HG02678 (cell line): ENCODE results near the gene SHISAL2A.

ENCODE experiments used
- ATAC-seq: cut with Tn5 transposase; IDR thresholded peaks from one replicate; pipeline ENCODE4 v1.9.1; 2021; ENCODE audit warnings: mild to moderate bottlenecking, moderate library complexity; ENCODE audit not compliant: unreplicated experiment

Gene SHISAL2A

DNA sequence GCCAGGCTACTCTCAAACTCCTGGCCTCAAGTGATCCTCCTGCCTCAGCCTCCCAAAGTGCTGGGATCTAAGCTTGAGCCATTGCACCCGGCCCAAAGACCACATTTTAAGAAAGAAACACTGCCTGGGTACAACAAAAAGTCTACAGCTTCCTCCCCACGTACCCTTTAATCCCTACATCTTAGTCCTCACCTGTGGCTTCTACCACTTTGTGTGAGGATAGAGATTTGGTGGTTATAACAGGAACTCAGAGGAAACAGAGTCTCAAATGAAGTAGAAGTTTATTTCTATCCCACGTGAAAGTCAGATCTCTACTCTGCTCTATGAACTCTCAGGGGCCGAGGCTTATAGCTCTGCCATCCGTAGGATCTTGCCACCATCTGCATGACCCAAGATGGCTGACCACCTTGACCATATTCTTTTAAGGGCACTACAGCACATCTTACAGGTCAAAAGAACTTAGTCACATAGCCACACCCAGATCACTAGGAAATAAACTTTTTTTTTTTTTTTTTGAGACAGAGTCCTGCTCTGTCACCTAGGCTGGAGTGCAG is 17.4 kb upstream of the SHISAL2A start:
- ATAC-seq, result no peak

DNA sequence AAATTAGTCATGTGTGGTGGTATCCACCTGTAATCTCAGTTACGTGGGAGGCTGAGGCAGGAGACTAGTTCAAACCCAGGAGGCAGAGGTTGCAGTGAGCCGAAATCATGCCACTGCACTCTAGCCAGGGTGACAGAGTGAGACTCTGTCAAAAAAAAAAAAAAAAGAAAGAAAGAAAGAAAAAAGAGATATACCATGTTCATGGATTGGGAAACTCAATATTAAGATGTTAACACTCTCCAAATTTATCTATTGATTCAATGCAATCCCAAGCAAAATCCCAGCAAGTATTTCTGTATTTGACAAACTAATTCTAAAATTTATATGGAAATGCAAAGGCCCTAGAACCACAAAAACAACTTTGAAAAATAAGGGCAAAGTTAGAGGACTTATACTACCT is 11.0 kb upstream of the SHISAL2A start:
- no peak for ATAC-seq

- no peak for ATAC-seq
Observed at GRCh38 chr1:52623812-52624211, 9.2 kb upstream of the SHISAL2A start.

- ATAC-seq, result no peak
Observed at GRCh38 chr1:52627028-52627427, 5.9 kb upstream of the SHISAL2A start.

GRCh38 chr1:52628614-52629324 is 4.2 kb upstream of the SHISAL2A start:
- ATAC-seq, result no peak

DNA sequence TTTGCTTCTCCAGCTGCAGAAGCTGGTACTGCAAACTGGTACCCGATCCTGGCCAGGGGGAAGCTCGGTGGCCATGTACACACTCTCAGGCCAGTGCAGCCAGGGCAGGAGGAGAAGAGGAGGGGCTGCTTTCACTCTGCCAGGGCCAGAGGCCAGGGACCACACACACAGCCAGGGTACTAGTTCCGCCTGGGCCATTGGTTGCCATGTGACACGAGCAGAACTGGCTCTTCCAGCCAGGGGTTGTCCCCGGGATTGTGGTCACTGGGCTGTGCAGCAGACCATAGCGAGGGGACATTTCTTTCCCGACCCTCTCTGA is 3.7 kb upstream of the SHISAL2A start:
- ATAC-seq, result no peak

GRCh38 chr1:52629667-52630066 is 3.3 kb upstream of the SHISAL2A start:
- no peak for ATAC-seq

GRCh38 chr1:52631759-52632331 is 1.1 kb upstream of the SHISAL2A start:
- no peak for ATAC-seq

GRCh38 chr1:52633291-52633754 is 355 bp downstream of the SHISAL2A start:
- no peak for ATAC-seq

GRCh38 chr1:52634111-52634510 is 1.1 kb downstream of the SHISAL2A start:
- no peak for ATAC-seq

GRCh38 chr1:52635321-52636089 is 2.5 kb downstream of the SHISAL2A start:
- no peak for ATAC-seq

DNA sequence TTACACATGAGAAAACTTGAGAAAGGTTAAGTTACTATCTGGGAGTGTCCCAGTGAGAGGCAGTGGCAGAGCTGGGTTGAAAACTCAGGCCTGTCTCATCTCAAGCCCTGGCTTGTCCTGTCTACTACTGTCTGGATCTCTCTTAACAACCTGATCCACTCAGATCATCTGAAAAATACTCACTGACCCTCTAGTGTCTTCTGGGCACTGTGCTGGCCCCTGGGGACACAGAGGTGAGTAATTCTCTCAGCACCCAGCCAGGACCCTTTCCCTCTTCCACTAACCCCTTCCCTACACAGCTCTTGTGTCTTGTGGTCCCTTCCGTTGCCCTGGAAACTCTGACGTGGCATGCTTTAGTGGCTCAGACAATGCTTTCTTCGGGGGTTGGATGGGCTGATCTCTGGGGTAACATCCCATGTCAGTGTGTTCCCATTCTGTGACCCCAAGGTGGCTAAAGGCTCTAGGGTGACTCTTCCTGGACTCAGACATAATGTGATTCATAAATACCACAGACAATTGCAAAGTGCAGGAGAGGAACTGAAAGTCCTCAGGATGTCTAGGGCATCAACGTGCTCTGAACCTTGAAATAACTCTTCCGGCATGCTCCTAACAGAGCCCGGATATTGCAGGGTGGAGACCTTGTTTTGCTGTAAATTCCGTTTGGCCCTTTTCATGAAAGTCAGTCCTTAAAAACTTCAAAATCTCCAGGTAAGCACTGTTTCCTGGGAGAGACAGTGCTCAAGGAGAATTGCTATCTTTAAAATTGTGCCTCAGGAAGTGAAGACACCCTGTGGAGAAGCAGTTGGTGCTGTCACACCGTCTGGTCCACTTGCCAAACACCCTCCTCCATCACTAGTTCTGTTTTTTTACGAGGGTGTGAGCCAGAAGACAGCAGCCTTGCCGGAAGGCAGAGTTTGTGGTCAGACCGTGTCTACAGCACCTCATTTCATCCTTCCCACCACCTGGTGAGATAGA is 4.0 kb downstream of the SHISAL2A start:
- peak; percentile 79 for ATAC-seq

GRCh38 chr1:52637946-52638345 is 5.0 kb downstream of the SHISAL2A start:
- no peak for ATAC-seq

DNA sequence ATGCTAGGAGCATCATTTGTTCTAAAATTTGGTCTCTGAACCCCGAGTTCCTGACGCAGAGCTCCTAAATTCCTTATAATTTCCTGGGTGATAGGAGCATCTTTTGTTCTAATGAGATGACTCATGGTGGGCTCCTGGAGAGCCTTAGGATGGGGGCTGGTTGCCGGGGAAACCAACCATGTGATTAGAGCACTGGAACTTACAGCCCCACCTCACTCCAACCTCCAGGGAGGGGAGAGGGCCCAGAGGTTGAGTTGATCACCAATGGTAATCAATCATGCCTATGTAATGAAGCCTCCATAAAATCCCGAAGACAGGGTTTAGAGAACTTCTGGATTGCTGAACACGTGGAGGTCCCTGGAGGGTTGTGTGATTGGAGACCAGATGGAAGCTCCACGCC is 7.7 kb downstream of the SHISAL2A start:
- ATAC-seq, result no peak

- no peak for ATAC-seq
Observed at GRCh38 chr1:52641307-52641706, 8.3 kb downstream of the SHISAL2A start.

GRCh38 chr1:52645261-52645660 is 12.3 kb downstream of the SHISAL2A start:
- ATAC-seq, result no peak

- ATAC-seq, result no peak
Observed at GRCh38 chr1:52651904-52652303, 18.9 kb downstream of the SHISAL2A start.

DNA sequence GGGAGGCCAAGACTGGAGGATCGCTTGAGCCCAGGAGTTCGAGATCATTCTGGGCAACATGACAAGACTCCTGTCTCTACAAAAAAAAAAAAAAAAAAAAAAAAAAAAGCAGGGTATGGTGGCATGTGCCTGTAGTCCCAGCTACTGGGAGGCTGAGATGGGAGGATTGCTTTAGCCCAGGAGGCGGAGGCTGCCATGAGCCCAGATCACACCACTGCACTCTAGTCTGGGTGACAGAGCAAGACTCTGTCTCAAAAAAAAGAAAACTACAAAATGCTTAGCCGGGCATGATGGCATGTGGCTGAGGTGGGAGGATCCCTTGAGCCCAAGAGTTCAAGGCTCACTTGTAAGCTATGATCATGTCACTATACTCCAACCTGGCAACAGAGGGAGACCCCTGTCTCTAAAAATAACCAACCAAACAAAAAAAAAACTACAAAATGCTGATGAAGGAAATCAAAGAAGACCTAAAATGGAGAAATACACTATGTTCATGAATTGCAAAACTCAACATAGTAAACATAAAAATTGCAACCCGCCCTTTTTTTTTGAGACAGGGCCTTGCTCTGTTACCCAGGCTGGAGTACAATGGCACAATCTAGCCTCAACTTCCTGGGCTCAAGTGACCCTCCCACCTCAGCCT is 20.4 kb downstream of the SHISAL2A start:
- no peak for ATAC-seq

GRCh38 chr1:52654063-52654462 is 21.1 kb downstream of the SHISAL2A start:
- no peak for ATAC-seq

- no peak for ATAC-seq
Observed at GRCh38 chr1:52657702-52658101, 24.7 kb downstream of the SHISAL2A start.
